Stimulated activated CD4-positive, alpha-beta T cell treated with anti-CD3 and anti-CD28 coated beads, Interleukin-4, amount 100 ng/mL, for 1 hour (primary cell): ENCODE results near the gene CHAD.

Source experiments
- DNase-seq: peaks from one replicate; pipeline ENCODE4 v3.0.0-alpha.2; 2020

Gene CHAD

DNA sequence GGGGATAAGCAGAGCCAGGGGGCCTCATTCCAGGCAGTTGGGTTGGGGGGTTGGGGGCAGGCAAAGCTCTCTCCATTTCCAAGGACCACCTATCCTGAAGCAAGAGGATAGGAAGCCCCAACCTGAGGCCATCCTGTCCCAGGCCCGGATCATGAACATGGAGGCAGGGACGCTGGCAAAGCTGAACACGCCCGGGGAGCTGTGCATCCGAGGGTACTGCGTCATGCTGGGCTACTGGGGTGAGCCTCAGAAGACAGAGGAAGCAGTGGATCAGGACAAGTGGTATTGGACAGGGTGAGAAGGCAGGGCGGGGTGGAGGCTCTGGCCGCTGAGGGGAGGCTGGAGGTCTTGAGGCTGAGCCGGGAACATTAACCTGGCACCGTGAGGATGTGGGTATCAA, 3.6 kb upstream of the CHAD start:
- DNase-seq: no peak

DNA sequence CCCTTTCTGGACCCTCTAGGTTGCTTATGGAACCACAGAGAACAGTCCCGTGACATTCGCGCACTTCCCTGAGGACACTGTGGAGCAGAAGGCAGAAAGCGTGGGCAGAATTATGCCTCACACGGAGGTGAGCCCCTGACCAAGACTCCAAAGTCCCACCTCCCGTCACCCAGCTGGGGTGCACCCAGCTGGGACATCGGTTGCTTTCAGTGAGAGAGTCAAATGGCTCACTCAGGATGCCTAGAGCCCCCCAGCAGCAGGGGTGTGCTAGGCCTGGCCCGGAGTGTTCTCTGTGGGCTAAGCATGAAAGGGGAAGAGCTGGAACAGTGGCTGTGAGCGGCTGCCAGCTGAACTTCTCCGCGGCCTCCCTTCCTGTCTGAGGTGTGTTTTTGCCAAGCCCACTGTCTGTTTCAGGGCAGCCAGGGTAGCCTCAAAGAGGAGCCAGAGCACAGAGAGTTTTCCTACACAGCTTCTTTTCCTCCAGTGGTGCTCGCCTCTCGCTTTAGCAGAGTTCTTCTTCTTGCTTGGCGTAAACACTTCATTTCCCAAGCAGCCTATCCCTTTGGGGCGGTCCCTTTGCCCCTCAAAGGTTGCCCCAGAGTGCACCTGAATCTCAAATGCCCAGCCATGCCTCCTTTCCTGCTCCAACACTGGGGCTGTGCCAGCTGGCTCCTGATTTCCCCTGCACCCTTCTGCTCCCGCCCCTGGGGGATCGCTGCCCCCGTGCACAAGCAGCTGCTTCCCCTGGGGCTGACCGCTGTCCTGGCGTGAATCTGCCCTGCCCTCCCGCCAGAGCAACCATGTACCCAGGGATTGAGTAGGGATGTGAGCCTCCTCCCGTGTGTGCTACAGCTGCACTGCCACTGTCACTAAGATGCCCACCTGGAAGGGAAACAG, 2.6 kb upstream of the CHAD start:
- no peak for DNase-seq

DNA sequence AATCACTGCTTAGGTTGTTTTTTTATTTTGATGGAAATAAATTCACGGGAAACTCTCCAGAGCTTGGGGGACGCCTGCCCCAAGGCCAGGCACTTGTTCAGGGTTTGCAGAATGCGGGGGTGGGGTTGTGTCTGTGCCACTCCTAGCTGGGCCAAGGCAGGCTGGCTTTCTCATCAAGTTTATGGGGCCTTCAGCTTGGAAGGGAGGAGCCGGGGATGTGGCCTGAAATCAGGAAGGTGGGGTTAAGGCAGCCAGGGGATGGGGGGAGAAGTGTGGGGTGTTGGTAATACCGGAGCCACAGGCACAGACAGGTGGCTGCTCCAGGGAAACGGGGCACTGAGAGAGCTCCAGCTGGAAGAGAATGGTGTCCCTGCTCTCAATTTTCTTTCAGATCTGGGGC, 1.7 kb upstream of the CHAD start:
- no peak for DNase-seq

DNA sequence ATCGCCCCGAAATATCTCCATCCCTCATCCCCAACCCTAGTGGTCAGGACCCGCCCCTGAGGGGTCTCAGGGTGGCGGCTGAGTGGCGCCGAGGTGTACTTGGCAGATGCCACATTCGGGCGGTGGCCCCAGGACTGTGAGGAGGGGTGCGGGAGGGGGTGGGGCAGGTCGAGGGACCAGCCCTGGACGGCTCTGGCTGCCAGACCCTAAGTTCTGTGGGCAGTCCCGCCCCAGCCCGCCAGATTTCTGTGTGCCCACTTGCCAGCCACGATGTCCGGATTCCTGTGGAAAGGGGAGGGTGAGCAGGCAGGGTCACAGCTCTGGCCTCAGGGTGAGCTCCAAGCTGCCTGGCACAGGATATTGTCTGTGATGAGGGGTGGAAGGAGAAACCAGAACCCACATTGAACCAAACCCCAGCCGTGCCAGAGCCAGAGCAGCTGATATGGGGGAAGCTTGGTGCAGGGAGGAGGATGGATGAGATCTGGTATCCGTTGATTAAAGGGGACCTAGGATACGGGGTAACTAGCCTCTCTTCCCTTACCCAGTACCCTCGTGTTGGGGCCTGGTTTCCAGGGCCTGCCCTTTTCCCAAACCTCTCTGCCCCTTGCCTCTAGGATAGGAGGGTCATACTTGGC, 1.1 kb upstream of the CHAD start:
- DNase-seq: no peak

DNA sequence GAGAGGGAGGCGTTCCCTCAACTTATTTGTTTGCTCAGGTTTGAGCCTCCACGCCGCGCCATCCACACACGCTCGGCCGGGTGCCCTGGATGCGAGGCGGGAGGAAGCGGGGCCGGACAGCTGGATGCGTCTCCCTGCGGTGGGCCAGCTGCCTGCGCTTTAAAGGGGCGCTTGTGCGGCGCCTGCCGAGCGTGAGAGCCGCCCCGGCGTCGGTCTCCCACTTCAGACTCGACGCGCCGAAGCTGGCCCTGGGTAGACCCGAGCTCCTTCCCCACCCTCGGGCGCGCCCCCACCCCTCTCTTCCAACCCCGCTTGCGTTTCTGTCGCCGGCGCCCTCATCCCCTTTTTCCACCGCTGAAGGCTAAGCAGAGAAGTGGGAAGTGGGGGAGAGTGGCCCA, 527 bp upstream of the CHAD start:
- no peak for DNase-seq

DNA sequence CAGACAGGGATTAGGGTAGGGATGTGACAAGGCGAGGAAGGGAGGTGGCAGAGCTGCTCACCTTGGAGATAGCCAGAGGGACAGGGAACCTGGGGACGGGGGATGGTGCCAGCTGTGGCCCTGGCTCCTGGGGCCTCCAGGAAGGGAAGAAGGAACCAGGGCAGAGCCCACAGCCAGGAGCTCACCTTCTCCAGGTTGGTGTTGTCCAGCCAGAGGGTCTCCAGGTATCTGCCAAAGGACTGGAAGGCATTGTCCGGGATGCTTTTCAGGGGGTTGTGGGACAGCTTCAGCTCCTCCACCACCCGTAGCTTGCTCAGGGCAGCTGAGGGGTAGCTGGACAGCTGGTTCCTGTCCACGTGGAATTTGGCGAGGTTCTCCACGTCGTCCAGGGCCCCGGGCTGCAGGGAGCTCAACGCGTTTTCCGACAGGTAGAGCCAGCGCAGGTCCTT, 801 bp downstream of the CHAD start:
- no peak for DNase-seq

DNA sequence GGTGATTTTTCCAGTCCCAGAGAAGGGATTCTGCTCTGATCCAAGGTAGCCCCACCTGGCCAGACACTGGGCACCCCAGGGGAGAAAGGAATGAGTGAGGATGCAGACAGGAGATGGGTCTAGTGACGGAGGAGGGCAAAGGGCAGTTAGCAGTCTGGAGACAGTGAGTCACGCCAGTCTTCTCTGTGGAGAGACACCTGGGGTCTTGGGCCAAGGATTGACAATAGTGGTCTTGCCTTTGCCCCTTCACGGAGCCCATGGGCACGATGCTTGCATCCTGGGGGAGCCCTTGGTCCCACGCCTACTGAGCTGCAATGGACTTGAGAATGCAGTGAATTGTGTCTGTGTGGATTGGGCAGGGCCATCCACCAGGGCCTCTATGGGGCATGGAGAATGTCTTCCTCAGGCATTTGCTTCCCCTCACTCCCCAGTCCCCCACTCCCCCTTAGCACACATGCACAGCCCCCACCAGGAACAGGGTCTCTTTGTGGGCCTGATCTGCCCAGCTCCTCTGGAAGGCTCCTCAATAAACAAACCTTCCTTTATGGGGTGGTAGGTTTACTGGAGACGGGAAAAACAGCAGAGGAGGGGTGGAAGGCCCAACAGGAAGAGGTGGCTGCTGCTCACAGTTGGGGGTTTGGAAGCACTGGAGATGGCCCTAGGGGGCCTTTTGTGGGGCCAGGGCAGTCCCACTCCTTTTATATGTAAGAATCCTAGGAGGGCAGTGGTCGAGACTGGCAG, 1.4 kb downstream of the CHAD start:
- DNase-seq: no peak

DNA sequence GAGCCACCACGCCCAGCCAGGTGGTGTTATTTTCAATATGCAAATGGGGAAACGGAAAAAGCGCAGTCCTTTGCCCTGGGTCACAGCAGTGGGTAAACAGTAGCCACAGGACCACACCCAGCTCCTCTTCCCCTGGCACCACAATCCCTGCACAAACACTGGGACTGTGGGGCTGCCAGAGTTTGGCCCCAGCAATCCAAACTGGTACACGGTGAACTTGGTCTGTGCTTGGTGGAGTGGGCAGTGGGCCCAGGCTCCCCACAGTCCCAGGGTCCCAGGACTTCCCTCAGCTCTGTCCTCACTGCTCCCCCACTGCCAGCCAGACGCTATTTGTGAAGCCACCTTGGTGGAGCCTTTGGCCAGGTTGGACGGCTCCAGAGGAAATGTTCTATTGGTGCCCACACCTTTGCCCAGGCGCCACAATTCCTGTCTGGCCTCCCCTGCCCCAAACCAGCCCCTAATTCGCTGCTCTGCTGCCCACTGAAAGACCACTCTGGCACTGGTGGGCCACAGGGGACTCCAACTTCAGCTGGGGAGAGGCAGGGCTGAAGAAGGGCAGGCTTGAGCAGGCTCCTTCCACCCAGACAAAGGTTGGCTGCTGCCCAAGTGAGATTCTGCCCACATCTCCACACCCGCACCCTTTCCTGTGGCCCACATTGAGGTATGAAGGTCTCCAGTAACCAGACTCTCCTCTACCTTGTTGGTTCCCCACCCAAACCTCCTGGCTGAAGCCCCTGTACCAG, 2.1 kb downstream of the CHAD start:
- DNase-seq: no peak

DNA sequence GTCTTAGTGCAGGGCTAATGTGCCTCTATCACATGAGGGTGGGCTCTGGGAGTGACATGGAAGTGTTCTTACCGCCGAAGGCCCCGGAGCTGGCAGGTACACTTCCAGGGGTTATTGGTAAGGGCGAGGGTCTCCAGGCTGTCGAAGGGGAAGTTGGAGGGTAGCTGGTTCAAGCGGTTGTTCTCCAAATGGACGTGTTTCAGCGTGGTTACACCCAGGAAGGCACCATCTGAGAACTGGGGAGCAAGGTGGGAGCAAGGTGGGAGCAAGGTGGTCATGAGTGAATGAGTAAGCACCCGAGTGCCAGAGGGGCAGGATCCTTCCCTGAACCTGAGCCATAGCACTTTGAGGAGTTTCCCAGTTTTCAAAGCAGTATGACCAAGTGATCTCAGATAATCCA, 3.0 kb downstream of the CHAD start:
- DNase-seq: no peak

DNA sequence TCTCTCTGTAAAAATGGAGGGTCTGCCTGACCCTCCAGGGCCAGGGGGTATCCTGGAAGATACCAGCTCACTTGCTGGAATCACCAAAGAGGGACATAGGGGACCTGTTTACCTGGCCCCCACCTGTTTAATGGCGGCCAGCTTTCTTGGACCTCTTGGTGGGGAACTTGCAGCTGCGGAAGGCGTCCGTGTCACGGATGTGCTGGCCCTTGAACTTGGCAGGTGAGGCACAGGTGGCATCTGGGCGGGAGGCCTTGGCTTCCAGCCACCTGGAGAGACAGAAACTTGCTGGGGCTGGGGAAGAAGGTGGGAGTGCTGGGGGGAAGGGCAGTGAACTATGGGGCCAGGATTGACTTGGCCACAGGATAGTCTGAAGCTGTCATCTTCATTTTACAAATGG, 3.5 kb downstream of the CHAD start:
- no peak for DNase-seq

DNA sequence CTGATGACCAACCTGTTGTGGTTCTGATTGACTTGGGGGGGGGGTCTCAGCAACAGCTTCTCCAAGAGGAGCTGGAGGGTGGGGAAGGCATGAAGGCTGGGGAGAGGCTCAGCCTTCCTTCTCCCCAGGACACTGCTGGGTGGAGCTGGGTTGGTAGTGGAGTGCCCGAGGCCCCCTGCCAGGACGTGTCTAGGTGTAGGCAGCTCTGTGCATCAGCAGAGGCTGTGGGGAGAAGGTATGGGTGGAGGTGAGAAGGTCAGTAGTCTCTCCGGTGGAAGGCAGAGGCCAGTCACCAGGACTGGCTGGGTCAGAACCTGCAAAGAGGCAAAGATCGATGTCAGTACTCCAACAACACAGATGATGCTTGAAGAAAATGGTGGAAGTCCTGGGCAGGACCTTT, 3.9 kb downstream of the CHAD start:
- DNase-seq: no peak

DNA sequence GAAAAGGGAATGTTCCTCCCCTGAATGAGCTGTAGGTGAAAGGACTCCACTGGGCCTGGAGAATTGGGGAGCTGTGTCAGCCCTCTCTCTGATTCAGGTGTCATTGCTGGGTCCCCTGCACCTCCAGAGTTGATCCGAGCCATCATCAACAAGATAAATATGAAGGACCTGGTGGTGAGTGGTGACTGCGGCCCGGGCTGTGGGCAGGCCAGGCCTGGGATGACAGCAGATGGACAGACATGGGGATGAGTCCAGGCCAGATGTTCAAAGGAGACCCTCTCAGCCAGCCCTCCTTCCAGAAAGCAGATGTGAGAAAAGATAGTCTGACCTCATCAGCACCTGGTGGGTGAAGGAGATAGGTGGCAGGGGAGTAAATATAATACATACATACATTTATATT, 4.6 kb downstream of the CHAD start:
- no peak for DNase-seq

DNA sequence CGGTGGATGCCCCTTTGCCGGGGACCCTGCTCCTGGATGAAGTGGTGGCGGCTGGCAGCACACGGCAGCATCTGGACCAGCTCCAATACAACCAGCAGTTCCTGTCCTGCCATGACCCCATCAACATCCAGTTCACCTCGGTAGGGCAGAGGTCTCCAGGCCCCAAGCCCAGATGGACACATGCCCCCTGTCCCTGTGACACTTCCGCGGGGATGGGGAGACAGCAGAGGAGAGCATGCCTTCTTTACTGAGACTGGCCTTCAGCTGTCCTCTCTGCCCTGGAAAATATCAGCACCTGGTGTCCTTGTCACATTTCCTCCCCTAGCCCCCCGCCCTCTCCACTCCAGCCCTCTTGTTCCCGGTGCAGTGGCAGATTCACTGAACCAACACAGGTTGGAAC, 6.2 kb downstream of the CHAD start:
- DNase-seq: no peak

DNA sequence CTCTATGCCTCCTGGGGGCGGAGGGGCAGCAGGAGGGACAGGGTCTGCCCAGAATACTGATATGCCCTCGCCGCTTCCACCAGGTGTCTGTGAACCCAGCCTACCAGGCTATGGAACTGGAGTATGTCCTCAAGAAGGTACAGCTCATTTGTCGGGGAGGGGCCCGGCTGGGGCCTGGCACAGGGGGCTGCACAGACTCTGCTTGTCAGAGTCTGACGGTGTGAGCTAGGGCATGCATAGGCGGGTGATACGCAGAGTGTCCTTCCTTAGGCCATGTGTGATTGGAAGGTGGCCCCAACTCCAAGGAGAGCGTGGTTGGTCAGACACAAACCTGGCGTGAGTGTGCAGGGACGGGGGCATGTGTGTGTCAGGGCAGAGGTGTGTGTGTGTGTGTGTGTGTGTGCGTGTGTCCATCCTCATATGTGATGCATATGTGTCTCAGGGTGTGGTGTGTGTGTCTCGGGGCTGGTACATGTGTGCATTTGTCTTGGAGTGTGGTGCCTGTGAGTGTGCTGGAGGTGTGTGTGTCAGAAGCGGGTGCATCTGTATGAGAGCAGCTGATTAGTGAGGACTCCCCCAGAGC, 7.0 kb downstream of the CHAD start:
- DNase-seq: no peak

DNA sequence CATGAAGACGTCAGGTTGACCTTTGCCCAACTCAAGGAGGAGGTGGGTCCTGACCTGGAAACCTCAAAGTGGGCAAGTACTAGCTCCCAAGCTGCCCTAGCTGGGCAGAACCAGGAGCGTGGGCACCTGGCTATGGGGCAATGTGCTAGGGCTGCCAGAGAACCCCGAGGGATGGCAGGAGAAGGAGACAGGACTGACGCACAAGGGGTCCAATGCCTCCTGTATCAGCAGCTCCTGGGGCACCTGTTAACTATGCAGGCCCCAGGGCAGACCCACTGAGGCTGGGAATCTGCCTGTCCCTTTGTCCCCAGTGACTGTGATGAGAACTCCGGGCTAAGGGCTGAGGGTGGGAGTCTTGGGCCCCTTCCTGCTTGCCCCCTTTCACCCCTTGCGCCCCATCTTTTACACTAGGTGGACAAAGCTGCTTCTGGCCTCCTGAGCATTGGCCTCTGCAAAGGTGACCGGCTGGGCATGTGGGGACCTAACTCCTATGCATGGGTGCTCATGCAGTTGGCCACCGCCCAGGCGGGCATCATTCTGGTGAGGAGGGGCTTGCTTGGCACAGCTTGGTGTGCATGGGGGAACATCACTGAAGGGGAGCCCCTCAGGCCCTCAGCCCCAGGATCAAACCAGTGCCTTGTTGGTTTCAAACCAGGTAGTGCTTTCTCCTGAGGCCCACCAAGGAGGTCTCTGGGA, 7.7 kb downstream of the CHAD start:
- DNase-seq: no peak

DNA sequence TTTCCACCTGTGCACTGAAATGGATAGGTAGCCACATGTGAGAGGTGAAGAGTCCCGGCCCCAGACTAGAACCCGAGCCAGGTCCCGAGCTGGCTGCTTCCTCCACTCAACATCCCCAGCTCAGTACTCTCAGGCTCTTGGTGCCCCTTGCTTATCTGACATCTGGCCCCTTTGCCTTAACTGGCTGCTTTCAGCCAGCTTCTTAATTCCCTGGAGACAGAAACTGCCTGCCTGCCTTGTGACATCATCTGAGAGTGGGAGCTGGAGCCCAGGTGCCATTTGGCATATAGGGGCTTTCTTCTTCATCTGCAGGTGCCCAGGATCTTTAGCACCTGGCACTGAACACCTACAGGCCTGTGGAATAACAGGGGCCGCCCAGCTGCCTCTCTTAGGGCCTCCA, 8.9 kb downstream of the CHAD start:
- no peak for DNase-seq

DNA sequence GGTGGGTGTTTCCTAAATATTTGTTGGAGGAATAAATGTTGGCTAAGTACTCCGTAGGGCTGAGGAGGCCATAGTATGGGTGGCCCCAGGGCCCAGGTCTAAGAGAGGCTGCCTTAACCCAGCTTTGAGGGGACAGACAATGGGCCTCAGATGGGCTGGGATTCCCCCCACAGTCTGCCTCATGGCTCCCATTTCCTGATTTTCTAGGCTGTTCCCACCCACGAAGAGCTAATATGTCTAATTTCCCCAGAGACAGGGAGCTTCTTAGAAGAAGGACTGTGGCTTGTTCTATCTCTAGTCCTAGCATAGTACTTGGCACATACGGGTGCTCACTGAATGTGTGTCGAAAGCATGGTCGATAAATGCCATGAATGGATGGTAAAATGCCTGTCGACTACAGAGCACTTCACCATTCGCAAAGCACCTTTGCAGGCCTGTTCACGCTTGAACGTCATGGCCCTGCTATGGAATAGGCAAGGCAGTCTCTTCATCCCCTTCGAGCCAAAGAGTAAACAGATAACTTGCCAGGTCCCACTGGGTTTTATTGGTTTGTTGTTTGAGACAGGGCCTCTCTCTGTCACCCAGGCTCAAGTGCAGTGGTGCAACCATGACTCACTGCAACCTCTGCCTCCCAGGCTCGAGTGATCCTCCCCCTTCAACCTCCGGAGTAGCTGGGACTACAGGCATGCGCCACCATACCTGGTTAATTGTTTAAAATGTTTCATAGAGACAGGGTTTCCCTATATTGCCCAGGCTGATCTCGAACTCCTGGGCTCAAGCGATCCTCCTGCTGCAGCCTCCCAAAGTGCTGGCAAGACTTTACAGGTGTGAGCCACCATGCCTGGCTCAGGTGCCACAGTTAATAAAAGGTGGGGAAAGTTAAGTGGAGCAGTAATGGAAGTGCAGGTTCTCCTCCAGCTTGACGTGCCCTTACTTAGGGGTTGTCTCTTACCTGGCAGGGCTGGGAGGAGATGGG, 9.7 kb downstream of the CHAD start:
- no peak for DNase-seq

DNA sequence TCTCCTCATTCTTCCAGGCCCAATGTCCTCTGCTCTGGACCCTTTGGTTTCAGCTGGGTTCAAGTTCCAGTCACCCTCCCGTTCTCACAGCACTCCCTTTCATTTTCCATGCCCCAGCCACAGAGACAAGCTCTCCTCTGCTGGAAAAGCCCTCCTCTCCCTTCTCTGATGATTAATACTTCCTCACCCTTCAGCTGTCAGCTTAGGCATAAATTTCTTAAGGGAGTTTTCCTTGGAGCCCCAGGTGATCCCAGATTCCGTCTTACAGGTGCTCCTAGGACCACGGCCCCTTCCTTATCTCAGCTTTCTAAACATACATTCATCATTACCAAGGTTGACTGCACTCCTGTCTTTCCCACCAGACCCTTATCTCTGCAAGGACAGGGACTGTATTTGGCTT, 10.4 kb downstream of the CHAD start:
- no peak for DNase-seq

DNA sequence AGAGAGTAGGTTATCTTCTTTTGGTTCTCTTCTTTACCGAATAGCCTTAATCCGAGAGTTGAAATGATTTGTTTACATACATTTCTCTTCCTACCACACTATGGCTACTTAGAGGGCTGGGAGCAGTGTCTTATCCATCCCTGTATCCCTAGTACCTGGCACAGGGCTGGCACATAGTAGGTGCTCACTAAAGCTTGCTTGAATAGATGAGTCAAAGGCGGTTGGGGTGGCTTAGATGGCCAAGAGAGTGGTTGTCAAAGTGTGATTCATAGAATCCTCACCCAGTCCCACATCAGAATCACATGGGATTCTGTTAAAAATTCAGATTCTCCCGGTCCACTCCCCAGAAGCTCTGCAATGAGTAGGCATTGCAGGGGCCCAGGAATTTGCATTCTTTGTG, 11.1 kb downstream of the CHAD start:
- DNase-seq: no peak

DNA sequence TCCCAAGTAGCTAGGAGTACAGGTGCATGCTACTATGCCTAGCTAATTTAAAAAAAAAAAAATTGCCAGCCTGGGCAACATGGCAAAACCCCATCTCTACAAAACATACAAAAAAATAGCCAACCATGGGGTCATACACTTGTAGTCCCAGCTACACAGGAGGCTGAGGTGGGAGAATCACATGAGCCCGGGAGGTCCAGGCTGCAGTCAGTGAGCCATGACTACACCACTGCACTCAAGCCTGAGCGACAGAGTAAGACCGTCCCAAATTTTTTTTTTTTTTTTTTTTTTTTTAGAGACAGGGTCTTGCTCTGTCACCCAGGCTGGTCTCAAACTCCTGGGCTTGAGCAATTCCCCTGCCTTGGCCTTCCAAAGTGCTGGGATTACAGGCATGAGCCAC, 14.8 kb downstream of the CHAD start:
- no peak for DNase-seq
